Smooth muscle cell (in vitro differentiated cells): Measurements from ENCODE around the gene METRNL. TPM values are rescaled to one million over a fixed set of nuclear protein-coding genes. Genes with fewer than 3 reads are reported as not detected.
A peak's percentile ranks its signal among the peaks of the same experiment; 100 is the strongest.

ENCODE experiments used
- DNase-seq: peaks from one replicate; lab custom pipeline; 2025; ENCODE audit not compliant: unreplicated experiment; lab: John Stamatoyannopoulos, UW
- H2AFZ ChIP-seq: fragments of 200-600 bp; sonication (generic); 2 replicates; pipeline ENCODE4 v1.6.0; 2016; ENCODE audit warnings: antibody characterized with exemption, low read depth, mild to moderate bottlenecking
- H3F3A ChIP-seq: fragments of 200-600 bp; sonication (generic); 2 replicates; pipeline ENCODE4 v1.6.0; 2017; ENCODE audit warnings: antibody characterized with exemption, low read depth
- H3K27ac ChIP-seq: fragments of 200-600 bp; sonication (generic); 2 replicates; pipeline ENCODE4 v1.5.1; 2016; ENCODE audit warnings: low read depth, mild to moderate bottlenecking
- H3K27me3 ChIP-seq: fragments of 200-600 bp; sonication (generic); 2 replicates; pipeline ENCODE4 v1.6.1; 2016; ENCODE audit warnings: low read depth, mild to moderate bottlenecking
- H3K36me3 ChIP-seq: fragments of 200-600 bp; sonication (generic); 2 replicates; pipeline ENCODE4 v1.5.1; 2016; ENCODE audit warnings: low read depth
- H3K4me1 ChIP-seq: fragments of 200-600 bp; sonication (generic); 2 replicates; pipeline ENCODE4 v1.5.1; 2016; ENCODE audit warnings: low read depth
- H3K4me2 ChIP-seq: fragments of 200-600 bp; sonication (generic); 2 replicates; pipeline ENCODE4 v1.6.0; 2016; ENCODE audit warnings: mild to moderate bottlenecking
- H3K4me3 ChIP-seq: fragments of 200-600 bp; sonication (generic); 2 replicates; pipeline ENCODE4 v1.5.1; 2016; ENCODE audit warnings: mild to moderate bottlenecking
- H3K79me2 ChIP-seq: fragments of 200-600 bp; sonication (generic); 2 replicates; pipeline ENCODE4 v1.6.0; 2016; ENCODE audit warnings: low read depth, mild to moderate bottlenecking
- H3K9ac ChIP-seq: fragments of 200-600 bp; sonication (generic); 2 replicates; pipeline ENCODE4 v1.6.0; 2016; ENCODE audit warnings: low read depth
- H3K9me3 ChIP-seq: fragments of 200-600 bp; sonication (generic); replicated peaks from 2 replicates; pipeline ENCODE4 v1.5.1; 2016; ENCODE audit warnings: low read depth
- H4K20me1 ChIP-seq: fragments of 200-600 bp; sonication (generic); 2 replicates; pipeline ENCODE4 v1.6.0; 2016; ENCODE audit warnings: low read depth
- WGBS: methylation state at CpG from one replicate; pipeline ENCODE4 v1.1.7; 2016; ENCODE audit warnings: low lambda C conversion rate; 5-methylcytosine and 5-hydroxymethylcytosine counted together
- polyA plus RNA-seq: library from polyadenylated mRNA; unstranded; fragments of >200 nt; fragmentation: Nextera tagmentation; extraction: Ambion mirVana; gene quantifications from 2 replicates; pipeline ENCODE4 v1.2.1, GENCODE V29; 2016
- total RNA-seq: library from RNA; depleted of rRNA; stranded (reverse); fragments of >200 nt; gene quantifications from 2 replicates; pipeline ENCODE4 v1.2.3, GENCODE V29; 2014
- TF ChIP-seq, protein P1 (sequence below): fragments of 200-600 bp; sonication (generic); IDR thresholded peaks from 2 replicates; pipeline ENCODE4 v1.5.1; 2017; ENCODE audit warnings: borderline replicate concordance, mild to moderate bottlenecking, antibody characterized with exemption; ENCODE audit not compliant: insufficient read depth, poor library complexity, severe bottlenecking

Gene METRNL
- total and polyA plus RNA-seq, 2 experiments from 2014 or later = 55.6 to 98.1 TPM

DNA sequence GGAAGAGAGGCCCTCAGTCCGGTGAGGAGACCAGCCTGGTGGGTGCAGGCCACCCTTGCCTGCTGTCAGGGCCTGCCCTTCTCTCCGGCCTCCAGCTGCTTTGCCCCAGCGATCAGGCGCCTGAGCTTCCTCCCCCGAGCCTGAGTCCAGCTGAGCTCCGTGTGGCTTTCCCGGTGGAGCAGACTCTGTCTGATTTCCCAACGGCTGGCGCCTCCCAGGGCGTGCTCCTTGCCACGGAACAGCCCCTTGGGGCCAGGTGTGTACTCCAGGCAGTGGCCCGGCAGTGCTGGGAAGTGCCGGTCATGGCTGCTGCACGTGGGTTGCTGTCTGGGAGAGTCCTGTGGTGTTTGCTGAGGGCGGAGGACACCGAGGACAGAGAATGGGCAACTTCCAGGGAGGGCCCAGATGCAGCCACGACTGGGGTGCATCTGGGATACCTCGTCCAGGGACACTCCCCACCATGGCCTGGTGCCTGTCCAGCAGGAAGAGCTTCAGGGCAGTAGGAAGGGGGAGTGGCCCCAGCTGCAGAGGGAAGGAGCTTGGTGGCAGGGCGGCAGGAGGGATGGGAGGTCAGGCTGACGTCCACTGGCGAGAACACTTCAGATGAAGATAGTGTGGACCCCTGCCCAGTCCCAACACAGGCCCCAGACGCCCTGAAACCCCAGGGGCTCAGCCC lies 22.5 kb downstream of the METRNL start:
- Histone ChIP-seq H3K36me3 (no peaks in the 10 kb centered on the region), H3K4me3 (no peak overlapping the region), H3K27ac (no peak overlapping the region), H3K9me3 (no peaks in the 10 kb centered on the region), H3K4me1 (peaks cover 18% of the 10 kb centered on the region), H3K79me2 (no peaks in the 10 kb centered on the region), H4K20me1 (peaks cover 11% of the 10 kb centered on the region), H3K4me2 (no peak overlapping the region), H2AFZ (no peak overlapping the region), H3K9ac (no peak overlapping the region), H3K27me3 (no peaks in the 10 kb centered on the region), H3F3A (no peaks in the 10 kb centered on the region)
- 70% methylated on average over 18 of the region's 22 CpGs for WGBS
- no peak for DNase-seq
- TF ChIP-seq, protein P1, sequence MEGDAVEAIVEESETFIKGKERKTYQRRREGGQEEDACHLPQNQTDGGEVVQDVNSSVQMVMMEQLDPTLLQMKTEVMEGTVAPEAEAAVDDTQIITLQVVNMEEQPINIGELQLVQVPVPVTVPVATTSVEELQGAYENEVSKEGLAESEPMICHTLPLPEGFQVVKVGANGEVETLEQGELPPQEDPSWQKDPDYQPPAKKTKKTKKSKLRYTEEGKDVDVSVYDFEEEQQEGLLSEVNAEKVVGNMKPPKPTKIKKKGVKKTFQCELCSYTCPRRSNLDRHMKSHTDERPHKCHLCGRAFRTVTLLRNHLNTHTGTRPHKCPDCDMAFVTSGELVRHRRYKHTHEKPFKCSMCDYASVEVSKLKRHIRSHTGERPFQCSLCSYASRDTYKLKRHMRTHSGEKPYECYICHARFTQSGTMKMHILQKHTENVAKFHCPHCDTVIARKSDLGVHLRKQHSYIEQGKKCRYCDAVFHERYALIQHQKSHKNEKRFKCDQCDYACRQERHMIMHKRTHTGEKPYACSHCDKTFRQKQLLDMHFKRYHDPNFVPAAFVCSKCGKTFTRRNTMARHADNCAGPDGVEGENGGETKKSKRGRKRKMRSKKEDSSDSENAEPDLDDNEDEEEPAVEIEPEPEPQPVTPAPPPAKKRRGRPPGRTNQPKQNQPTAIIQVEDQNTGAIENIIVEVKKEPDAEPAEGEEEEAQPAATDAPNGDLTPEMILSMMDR = no peak

DNA sequence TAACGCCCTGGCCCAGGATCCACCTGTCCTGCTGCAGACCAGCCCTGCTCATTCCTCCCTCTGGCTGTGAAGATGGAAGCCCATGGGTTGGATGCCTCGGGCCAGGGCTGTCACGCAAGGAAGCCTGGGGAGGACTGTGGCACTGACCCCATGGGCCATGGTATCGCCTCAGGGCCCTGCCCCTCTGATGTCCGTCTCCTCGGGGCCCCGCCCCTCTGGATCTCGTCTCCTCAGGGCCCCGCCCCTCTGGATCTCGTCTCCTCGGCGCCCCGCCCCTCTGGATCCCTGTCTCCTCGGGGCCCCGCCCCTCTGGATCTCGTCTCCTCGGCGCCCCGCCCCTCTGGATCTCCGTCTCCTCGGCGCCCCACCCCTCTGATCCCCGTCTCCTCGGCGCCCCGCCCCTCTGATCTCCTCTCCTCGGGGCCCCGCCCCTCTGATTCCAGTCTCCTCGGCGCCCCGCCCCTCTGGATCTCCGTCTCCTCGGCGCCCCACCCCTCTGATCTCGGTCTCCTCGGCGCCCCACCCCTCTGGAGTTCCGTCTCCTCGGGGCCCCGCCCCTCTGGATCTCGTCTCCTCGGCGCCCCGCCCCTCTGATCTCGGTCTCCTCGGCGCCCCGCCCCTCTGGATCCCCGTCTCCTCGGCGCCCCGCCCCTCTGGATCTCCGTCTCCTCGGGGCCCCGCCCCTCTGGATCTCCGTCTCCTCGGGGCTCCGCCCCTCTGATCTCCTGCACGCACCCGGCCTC lies 24.0 kb downstream of the METRNL start:
- peaks cover 16% of the 10 kb centered on the region for H3K4me1 ChIP-seq
- TF ChIP-seq, protein P1 = no peak
- peak; percentile 43 for DNase-seq
- no peaks in the 10 kb centered on the region for H3F3A ChIP-seq
- no peaks in the 10 kb centered on the region for H3K9me3 ChIP-seq
- no peaks in the 10 kb centered on the region for H3K79me2 ChIP-seq
- H3K36me3 ChIP-seq = no peaks in the 10 kb centered on the region
- H3K4me3 ChIP-seq = no peak overlapping the region
- H3K27me3 ChIP-seq = no peaks in the 10 kb centered on the region
- no peak overlapping the region for H3K9ac ChIP-seq
- 72% methylated on average over 23 of the region's 60 CpGs for WGBS
- H2AFZ ChIP-seq = no peak overlapping the region
- no peak overlapping the region for H3K27ac ChIP-seq
- no peaks in the 10 kb centered on the region for H4K20me1 ChIP-seq
- H3K4me2 ChIP-seq = no peak overlapping the region

DNA sequence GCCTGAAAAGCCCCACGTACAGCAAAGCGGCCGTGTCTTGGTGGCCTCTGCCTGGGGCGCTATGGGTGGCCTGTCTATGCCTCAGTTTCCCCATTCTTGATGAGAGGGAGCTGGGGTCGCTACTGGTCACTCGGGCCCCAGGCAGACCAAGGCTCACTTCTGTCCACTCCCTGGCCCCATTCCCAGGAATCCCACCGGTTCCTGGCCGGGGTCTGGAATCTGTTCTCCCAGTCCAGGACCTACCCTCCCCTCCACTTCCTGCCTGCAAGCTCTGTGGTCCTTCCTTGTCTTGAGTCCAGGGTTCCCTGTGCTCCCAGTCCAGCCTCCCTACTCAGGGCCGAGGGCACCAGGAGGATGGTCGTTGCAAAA lies 24.5 kb downstream of the METRNL start:
- Histone ChIP-seq H3K27me3 (no peaks in the 10 kb centered on the region), H3K36me3 (no peaks in the 10 kb centered on the region), H3K79me2 (no peaks in the 10 kb centered on the region), H3K9ac (no peak overlapping the region), H2AFZ (no peak overlapping the region), H3K4me1 (peaks cover 10% of the 10 kb centered on the region), H3K9me3 (no peaks in the 10 kb centered on the region), H3K27ac (no peak overlapping the region), H4K20me1 (no peaks in the 10 kb centered on the region), H3K4me3 (no peak overlapping the region), H3F3A (no peaks in the 10 kb centered on the region), H3K4me2 (no peak overlapping the region)
- TF ChIP-seq, protein P1 = no peak
- 85% methylated on average over 10 of the region's 10 CpGs for WGBS
- DNase-seq = no peak
